Lower leg skin (tissue), 3 donors: ENCODE results near the gene IGF2.

Experiments used
- POLR2A ChIP-seq, 2 donors: fragments of 450-650 bp; IDR thresholded peaks; one replicate each; pipeline ENCODE4 v1.6.1; 2016 to 2017; ENCODE audit warnings: antibody characterized with exemption in 2 of 2, mild to moderate bottlenecking in 1 of 2, moderate library complexity in 1 of 2
- TF ChIP-seq, protein P1 (sequence below), 3 donors: fragments of 450-650 bp; IDR thresholded peaks; one replicate each; pipeline ENCODE4 v1.5.1; 2016; ENCODE audit warnings: antibody characterized with exemption in 3 of 3, mild to moderate bottlenecking in 3 of 3, moderate library complexity in 2 of 3

DNA sequence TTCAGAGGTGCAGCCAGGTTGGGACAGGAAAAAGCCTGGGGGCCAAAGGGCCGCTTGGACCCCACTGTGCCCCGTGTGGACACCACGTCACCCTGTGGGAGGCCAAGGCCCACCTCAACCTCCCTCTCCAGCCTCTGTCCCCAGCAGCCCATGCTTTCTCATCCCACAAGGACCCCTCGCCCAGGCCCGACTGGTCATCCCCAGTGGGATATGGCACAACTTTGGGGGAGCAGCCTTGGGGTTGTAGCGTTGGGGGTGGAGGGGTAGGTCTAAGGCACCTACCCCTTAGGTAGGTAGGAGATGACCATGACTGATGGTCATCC lies 44.0 kb downstream of the IGF2 start:
- no peak for TF ChIP-seq POLR2A (IDR thresholded peaks at IDR 0.05)
- TF ChIP-seq, protein P1, sequence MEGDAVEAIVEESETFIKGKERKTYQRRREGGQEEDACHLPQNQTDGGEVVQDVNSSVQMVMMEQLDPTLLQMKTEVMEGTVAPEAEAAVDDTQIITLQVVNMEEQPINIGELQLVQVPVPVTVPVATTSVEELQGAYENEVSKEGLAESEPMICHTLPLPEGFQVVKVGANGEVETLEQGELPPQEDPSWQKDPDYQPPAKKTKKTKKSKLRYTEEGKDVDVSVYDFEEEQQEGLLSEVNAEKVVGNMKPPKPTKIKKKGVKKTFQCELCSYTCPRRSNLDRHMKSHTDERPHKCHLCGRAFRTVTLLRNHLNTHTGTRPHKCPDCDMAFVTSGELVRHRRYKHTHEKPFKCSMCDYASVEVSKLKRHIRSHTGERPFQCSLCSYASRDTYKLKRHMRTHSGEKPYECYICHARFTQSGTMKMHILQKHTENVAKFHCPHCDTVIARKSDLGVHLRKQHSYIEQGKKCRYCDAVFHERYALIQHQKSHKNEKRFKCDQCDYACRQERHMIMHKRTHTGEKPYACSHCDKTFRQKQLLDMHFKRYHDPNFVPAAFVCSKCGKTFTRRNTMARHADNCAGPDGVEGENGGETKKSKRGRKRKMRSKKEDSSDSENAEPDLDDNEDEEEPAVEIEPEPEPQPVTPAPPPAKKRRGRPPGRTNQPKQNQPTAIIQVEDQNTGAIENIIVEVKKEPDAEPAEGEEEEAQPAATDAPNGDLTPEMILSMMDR (IDR thresholded peaks at IDR 0.05), result no peak
